ENCODE data around the gene PLXNC1. TPM values are rescaled to one million over a fixed set of nuclear protein-coding genes. Genes with fewer than 3 reads are reported as not detected.

The PLXNC1 gene
- total and polyA plus RNA-seq, 5 donors = 2.4 to 7.6 (median 5.1) TPM

GRCh38 chr12:94223842-94224241 is 75.5 kb downstream of the PLXNC1 start:
- no peak overlapping the region for H3K27ac ChIP-seq (ENCODE audit: low read length)
- H3K27me3 ChIP-seq (ENCODE audit: control insufficient read depth, insufficient read depth) = no peaks in the 10 kb centered on the region
- intact Hi-C loops (cut with DNase I) = no loop called here
- WGBS = 91% methylated on average over 7 of the region's 7 CpGs
- ATAC-seq (no peak), DNase-seq (no peak)
- H3K4me1 ChIP-seq (ENCODE audit: control insufficient read depth, insufficient read depth, low read length) = no peaks in the 10 kb centered on the region
- no peak overlapping the region for H3K4me3 ChIP-seq (ENCODE audit: low read length)
- H3K9me3 ChIP-seq (ENCODE audit: control insufficient read depth, low read length) = no peaks in the 10 kb centered on the region

DNA sequence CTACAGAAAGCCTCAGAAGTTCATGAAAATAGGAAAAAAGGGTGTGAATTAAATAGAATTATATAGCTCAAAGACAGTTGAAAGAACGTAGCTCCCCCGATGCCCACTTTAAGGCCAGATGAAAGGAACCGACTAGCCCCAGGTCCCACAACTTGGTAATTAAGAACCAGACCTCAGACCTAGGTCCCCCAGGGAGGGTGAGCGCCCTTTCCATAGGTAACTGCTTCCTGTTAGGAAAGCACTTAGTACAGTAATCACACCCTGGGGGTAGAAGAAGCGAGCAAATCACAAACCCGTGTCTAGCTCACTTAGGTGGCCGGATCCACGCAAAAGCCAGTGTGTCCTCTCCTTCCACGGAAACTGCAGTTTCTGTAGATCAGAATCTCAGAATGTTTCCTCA is 77.1 kb downstream of the PLXNC1 start:
- WGBS = 94% methylated on average over 9 of the region's 9 CpGs
- ATAC-seq (no peak), DNase-seq (no peak)
- intact Hi-C loops (cut with DNase I) = no loop called here
- Histone ChIP-seq H3K27me3 (ENCODE audit: control insufficient read depth, insufficient read depth) (no peaks in the 10 kb centered on the region), H3K4me3 (ENCODE audit: low read length) (no peak overlapping the region), H3K27ac (ENCODE audit: low read length) (no peak overlapping the region), H3K4me1 (ENCODE audit: control insufficient read depth, insufficient read depth, low read length) (no peaks in the 10 kb centered on the region), H3K9me3 (ENCODE audit: control insufficient read depth, low read length) (no peaks in the 10 kb centered on the region)

DNA sequence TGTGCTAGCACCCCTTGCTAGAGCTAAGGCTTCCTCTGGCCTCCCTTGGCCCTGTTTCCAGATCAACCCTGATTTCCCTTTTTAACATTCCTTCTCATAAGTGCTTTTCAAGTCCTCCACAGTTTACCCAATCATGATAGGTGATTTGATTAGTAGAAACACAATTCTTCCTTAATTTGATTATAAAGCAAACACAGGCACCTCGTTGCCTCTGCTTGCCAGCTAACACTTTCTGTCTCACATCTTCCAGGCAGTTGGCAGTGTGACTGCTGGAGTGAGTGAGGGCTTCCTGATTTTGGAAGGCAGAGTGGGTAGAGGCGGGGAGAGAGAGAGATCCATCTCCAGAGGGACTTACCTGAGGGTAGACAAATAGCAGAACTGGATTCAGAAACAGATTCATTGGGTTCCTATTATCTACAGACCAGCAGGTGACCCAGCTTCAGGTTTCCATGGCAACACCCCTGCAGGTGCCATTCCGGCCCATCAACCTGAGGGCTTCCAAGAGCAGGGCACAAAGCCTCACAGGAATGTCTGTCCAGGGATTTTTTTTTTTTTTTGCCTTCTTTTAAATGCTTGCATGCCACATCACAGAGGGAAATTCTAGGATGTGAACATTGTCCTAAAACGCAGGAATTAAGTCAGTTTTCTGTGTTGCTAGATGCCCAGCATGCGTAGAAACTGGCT is 77.7 kb downstream of the PLXNC1 start:
- ATAC-seq = no peak
- no peaks in the 10 kb centered on the region for H3K9me3 ChIP-seq (ENCODE audit: control insufficient read depth, low read length)
- no peaks in the 10 kb centered on the region for H3K27me3 ChIP-seq (ENCODE audit: control insufficient read depth, insufficient read depth)
- H3K4me3 ChIP-seq (ENCODE audit: low read length) = no peak overlapping the region
- no peaks in the 10 kb centered on the region for H3K4me1 ChIP-seq (ENCODE audit: control insufficient read depth, insufficient read depth, low read length)
- DNase-seq = no peak
- intact Hi-C loops (cut with DNase I) = no loop called here
- no peak overlapping the region for H3K27ac ChIP-seq (ENCODE audit: low read length)
- WGBS = 87% methylated on average over 5 of the region's 5 CpGs

- ATAC-seq = no peak
- intact Hi-C loops (cut with DNase I) = no loop called here
- no peak for DNase-seq
- WGBS = 93% methylated on average over 2 of the region's 2 CpGs
- H3K27ac ChIP-seq (ENCODE audit: low read length) = no peak overlapping the region
- no peaks in the 10 kb centered on the region for H3K9me3 ChIP-seq (ENCODE audit: control insufficient read depth, low read length)
- H3K27me3 ChIP-seq (ENCODE audit: control insufficient read depth, insufficient read depth) = no peaks in the 10 kb centered on the region
- H3K4me3 ChIP-seq (ENCODE audit: low read length) = no peak overlapping the region
- no peaks in the 10 kb centered on the region for H3K4me1 ChIP-seq (ENCODE audit: control insufficient read depth, insufficient read depth, low read length)
Observed at GRCh38 chr12:94227066-94227465, 78.7 kb downstream of the PLXNC1 start.

DNA sequence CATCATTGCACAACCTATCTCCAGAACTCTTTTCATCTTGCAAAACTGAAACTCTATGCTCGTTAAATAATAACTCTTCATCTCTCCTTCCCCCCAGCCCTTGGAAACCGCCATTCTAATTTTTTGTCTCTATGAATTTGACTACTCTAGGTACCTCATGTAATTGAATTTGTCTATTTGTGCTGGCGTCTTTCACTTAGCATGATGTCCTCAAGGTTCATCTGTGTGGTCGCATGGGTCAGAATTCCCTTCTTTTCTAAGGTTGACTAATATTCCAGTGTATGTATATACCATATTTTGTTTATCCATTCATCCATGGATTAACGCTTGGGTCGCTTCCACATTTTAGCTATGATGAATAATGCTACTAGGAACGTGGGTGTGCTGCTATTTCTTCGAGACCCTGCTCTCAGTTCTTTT is 80.1 kb downstream of the PLXNC1 start:
- DNase-seq (no peak), ATAC-seq (no peak)
- no peaks in the 10 kb centered on the region for H3K27me3 ChIP-seq (ENCODE audit: control insufficient read depth, insufficient read depth)
- no peaks in the 10 kb centered on the region for H3K9me3 ChIP-seq (ENCODE audit: control insufficient read depth, low read length)
- H3K4me1 ChIP-seq (ENCODE audit: control insufficient read depth, insufficient read depth, low read length) = no peaks in the 10 kb centered on the region
- WGBS = 95% methylated on average over 8 of the region's 8 CpGs
- intact Hi-C loops (cut with DNase I) = no loop called here
- H3K4me3 ChIP-seq (ENCODE audit: low read length) = no peak overlapping the region
- no peak overlapping the region for H3K27ac ChIP-seq (ENCODE audit: low read length)

GRCh38 chr12:94229902-94230301 is 81.5 kb downstream of the PLXNC1 start:
- WGBS = 79% methylated on average over 4 of the region's 4 CpGs
- no peak for DNase-seq
- ATAC-seq = no peak
- H3K4me3 ChIP-seq (ENCODE audit: low read length) = no peak overlapping the region
- H3K27me3 ChIP-seq (ENCODE audit: control insufficient read depth, insufficient read depth) = no peaks in the 10 kb centered on the region
- intact Hi-C loops (cut with DNase I) = no loop called here
- H3K9me3 ChIP-seq (ENCODE audit: control insufficient read depth, low read length) = no peaks in the 10 kb centered on the region
- H3K4me1 ChIP-seq (ENCODE audit: control insufficient read depth, insufficient read depth, low read length) = no peaks in the 10 kb centered on the region
- no peak overlapping the region for H3K27ac ChIP-seq (ENCODE audit: low read length)

DNA sequence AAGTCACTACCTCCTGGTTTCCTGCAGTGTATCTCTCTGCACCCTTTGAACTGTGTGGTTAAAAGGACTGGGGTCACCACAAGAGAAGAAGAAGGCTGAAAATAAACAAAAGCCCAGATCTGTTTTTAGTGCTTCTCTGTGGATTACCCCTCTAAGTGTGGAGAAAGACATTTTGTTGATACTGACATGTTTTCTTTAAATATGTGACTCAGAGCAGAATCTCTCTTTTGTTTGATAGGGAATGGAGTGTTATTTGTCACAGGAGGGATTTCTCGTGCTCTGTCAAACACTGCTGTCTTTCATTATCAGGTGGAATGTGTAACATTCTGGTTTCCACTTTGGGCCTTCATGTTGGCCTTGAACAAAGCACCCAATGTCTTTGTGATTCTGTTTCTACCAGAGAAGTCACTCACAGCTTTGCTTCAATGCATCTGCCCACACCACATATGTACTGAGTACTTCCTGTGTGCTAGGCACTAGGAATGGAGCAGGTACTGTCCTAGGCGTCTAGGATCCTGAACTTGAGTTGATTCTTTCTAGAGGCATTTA is 82.1 kb downstream of the PLXNC1 start:
- ATAC-seq (no peak), DNase-seq (no peak)
- H3K27ac ChIP-seq (ENCODE audit: low read length) = no peak overlapping the region
- intact Hi-C loops (cut with DNase I) = no loop called here
- H3K4me3 ChIP-seq (ENCODE audit: low read length) = no peak overlapping the region
- no peaks in the 10 kb centered on the region for H3K27me3 ChIP-seq (ENCODE audit: control insufficient read depth, insufficient read depth)
- WGBS = 60% methylated on average over 2 of the region's 2 CpGs
- no peaks in the 10 kb centered on the region for H3K4me1 ChIP-seq (ENCODE audit: control insufficient read depth, insufficient read depth, low read length)
- H3K9me3 ChIP-seq (ENCODE audit: control insufficient read depth, low read length) = no peaks in the 10 kb centered on the region

DNA sequence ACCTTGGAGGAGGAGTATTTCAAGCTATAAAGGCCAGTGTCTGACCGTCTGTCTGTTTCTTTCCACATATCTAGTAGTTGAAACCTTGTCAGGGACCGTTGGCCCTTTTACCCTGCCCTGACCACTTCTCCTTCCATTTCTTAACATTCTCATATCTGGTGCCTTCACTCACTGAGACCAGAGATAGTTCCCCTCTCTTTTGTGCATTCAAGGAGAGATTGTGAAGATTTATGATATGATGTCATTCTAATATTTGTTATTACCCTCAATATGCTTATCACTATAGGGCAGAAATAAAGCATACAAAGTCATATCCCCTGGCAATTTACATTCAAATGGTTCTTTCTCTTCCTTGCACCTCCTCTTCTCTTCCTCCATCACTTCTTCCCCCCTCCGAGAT is 83.3 kb downstream of the PLXNC1 start:
- Histone ChIP-seq H3K4me1 (ENCODE audit: control insufficient read depth, insufficient read depth, low read length) (no peaks in the 10 kb centered on the region), H3K9me3 (ENCODE audit: control insufficient read depth, low read length) (no peaks in the 10 kb centered on the region), H3K27me3 (ENCODE audit: control insufficient read depth, insufficient read depth) (no peaks in the 10 kb centered on the region), H3K4me3 (ENCODE audit: low read length) (no peak overlapping the region), H3K27ac (ENCODE audit: low read length) (no peak overlapping the region)
- DNase-seq (no peak), ATAC-seq (no peak)
- intact Hi-C loops (cut with DNase I) = no loop called here
- WGBS = 80% methylated on average over 3 of the region's 3 CpGs

DNA sequence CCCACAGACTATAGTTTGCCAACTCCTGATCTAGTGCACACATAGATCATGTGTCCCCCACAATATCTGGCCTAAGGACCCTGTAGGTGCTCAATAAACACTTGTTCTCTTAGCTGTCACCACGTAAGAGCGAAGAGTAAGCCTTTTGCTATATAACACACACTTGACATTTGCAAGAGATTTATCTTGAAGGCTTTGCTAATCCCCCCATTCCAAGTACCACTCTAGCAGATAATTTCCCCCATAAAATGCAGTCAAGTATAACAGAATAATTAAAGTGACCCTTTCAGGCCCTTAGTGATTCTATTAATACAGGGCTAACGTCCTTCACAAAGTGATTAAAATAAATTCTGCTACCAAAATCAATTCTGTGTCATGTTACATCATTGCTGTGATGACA is 87.5 kb downstream of the PLXNC1 start:
- H3K9me3 ChIP-seq (ENCODE audit: control insufficient read depth, low read length) = no peaks in the 10 kb centered on the region
- H3K4me1 ChIP-seq (ENCODE audit: control insufficient read depth, insufficient read depth, low read length) = no peaks in the 10 kb centered on the region
- H3K4me3 ChIP-seq (ENCODE audit: low read length) = no peak overlapping the region
- DNase-seq = no peak
- no peaks in the 10 kb centered on the region for H3K27me3 ChIP-seq (ENCODE audit: control insufficient read depth, insufficient read depth)
- ATAC-seq = no peak
- intact Hi-C loops (cut with DNase I) = no loop called here
- no peak overlapping the region for H3K27ac ChIP-seq (ENCODE audit: low read length)
- WGBS = 71% methylated on average over 3 of the region's 3 CpGs

GRCh38 chr12:94239332-94239993 is 91.1 kb downstream of the PLXNC1 start:
- DNase-seq (no peak), ATAC-seq (no peak)
- no peaks in the 10 kb centered on the region for H3K9me3 ChIP-seq (ENCODE audit: control insufficient read depth, low read length)
- H3K4me1 ChIP-seq (ENCODE audit: control insufficient read depth, insufficient read depth, low read length) = no peaks in the 10 kb centered on the region
- H3K27ac ChIP-seq (ENCODE audit: low read length) = no peak overlapping the region
- intact Hi-C loops (cut with DNase I) = no loop called here
- H3K27me3 ChIP-seq (ENCODE audit: control insufficient read depth, insufficient read depth) = no peaks in the 10 kb centered on the region
- WGBS = 88% methylated on average over 7 of the region's 7 CpGs
- no peak overlapping the region for H3K4me3 ChIP-seq (ENCODE audit: low read length)

GRCh38 chr12:94240171-94240570 is 91.8 kb downstream of the PLXNC1 start:
- WGBS = 88% methylated on average over 1 of the region's 1 CpG
- intact Hi-C loops (cut with DNase I) = no loop called here

More at GRCh38 chr12:94240171-94240570, 91.8 kb downstream of the PLXNC1 start:
- Histone ChIP-seq H3K4me3 (ENCODE audit: low read length) (no peak overlapping the region), H3K27ac (ENCODE audit: low read length) (no peak overlapping the region), H3K4me1 (ENCODE audit: control insufficient read depth, insufficient read depth, low read length) (no peaks in the 10 kb centered on the region), H3K9me3 (ENCODE audit: control insufficient read depth, low read length) (no peaks in the 10 kb centered on the region), H3K27me3 (ENCODE audit: control insufficient read depth, insufficient read depth) (no peaks in the 10 kb centered on the region)
- no peak for ATAC-seq
- no peak for DNase-seq
